Subcutaneous abdominal adipose tissue (tissue), 5 donors: Measurements from ENCODE around the gene CCNO.

Experiments
- H3K27ac ChIP-seq: one replicate; pipeline ENCODE4 v1.7.0; 2013; ENCODE audit warnings: low read depth, mild to moderate bottlenecking, inconsistent platforms, low read length, moderate library complexity
- H3K27me3 ChIP-seq, 5 donors: one replicate each; pipeline ENCODE4 v1.7.0; 2013; ENCODE audit warnings: low read length in 5 of 5, inconsistent platforms in 1 of 5; ENCODE audit not compliant: control insufficient read depth in 5 of 5, insufficient read depth in 4 of 5
- H3K36me3 ChIP-seq, 5 donors: one replicate each; pipeline ENCODE4 v1.7.0; 2013; ENCODE audit warnings: low read length in 5 of 5; ENCODE audit not compliant: control insufficient read depth in 5 of 5, insufficient read depth in 5 of 5
- H3K4me1 ChIP-seq, 5 donors: one replicate each; pipeline ENCODE4 v1.7.0; 2013; ENCODE audit warnings: low read length in 5 of 5, mild to moderate bottlenecking in 3 of 5, moderate library complexity in 1 of 5; ENCODE audit not compliant: control insufficient read depth in 5 of 5, insufficient read depth in 5 of 5
- H3K4me3 ChIP-seq, 5 donors: one replicate each; pipeline ENCODE4 v1.7.0; 2013; ENCODE audit warnings: low read length in 5 of 5, low read depth in 1 of 5
- H3K9ac ChIP-seq, 5 donors: one replicate each; pipeline ENCODE4 v1.7.0; 2013; ENCODE audit warnings: low read length in 5 of 5, mild to moderate bottlenecking in 4 of 5, moderate library complexity in 3 of 5
- H3K9me3 ChIP-seq, 5 donors: one replicate each; pipeline ENCODE4 v1.7.0; 2013; ENCODE audit warnings: low read length in 5 of 5; ENCODE audit not compliant: control insufficient read depth in 5 of 5
- donor health status: healthy.
- donor health status: healthy.
- donor health status: healthy.
- donor health status: healthy.
- donor health status: healthy.

The CCNO gene

DNA sequence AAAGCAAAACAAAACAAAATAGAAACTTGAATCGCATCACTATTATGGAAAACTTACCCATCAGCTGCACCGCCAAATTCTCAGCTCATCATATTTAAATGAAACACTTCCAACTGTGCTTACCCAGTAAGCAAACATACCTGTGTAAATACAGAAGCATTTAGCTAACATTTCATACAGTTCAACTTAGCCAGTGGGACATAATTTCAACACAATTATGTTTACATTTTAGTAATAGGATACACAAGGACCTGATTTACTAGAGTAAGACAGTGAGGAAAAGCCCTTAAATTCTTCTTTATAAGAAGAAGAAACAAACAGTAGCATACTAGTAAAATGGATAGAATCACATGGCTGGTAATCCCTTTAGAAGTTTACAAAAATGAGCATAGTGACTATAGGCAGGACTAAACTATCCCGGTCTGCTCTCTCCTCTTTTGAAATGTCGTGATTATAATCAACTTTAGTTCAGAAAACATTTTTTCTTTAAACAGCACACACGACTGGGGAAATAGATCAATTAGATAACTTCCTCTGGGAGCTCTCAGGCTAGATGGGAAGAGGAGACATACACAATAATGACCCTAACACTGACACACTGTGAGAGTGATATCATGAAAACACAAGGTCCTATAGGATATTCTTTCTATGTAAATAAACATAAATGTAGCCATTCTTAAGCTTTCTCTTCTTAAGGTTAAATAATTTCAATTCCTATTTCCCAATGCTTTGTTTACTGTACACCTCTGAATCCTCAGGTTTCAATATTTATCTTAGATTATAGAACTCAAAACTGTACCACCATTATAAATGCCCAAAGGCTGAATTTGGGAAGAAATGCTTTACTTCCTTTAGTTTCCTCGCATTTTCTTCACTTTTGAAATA lies 44.5 kb downstream of the CCNO start:
- H3K4me3 ChIP-seq, result no peak overlapping the region
- H3K9me3 ChIP-seq, result no peaks in the 10 kb centered on the region

GRCh38 chr5:55187370-55187769 lies 46.0 kb downstream of the CCNO start:
- Histone ChIP-seq H3K9me3 (peaks cover 0 to 4% (median 0%) of the 10 kb centered on the region in 5 donors), H3K4me1 (no peaks in the 10 kb centered on the region), H3K4me3 (no peak overlapping the region), H3K36me3 (no peaks in the 10 kb centered on the region), H3K27ac (no peak overlapping the region), H3K9ac (no peak overlapping the region), H3K27me3 (peaks cover 0 to 17% (median 6%) of the 10 kb centered on the region in 5 donors)

More for the DNA sequence above, 44.5 kb downstream of the CCNO start:
- Histone ChIP-seq H3K9ac (no peak overlapping the region), H3K27me3 (peaks cover 0 to 25% (median 9%) of the 10 kb centered on the region in 5 donors), H3K4me1 (no peaks in the 10 kb centered on the region), H3K36me3 (no peaks in the 10 kb centered on the region), H3K27ac (no peak overlapping the region)
